Left renal pelvis (tissue), 4 donors: ENCODE data around the gene TPRG1L. TPM values are rescaled to one million over a fixed set of nuclear protein-coding genes. Genes with fewer than 3 reads are reported as not detected.

Experiments used
- DNase-seq, 4 donors: peaks; one replicate each; pipeline ENCODE4 v3.0.0-alpha.2; 2013; ENCODE audit warnings: low read depth in 4 of 4, low spot score in 3 of 4
- polyA plus RNA-seq, 4 donors: library from polyadenylated mRNA; unstranded; fragments of 120-200 nt; gene quantifications; one replicate each; pipeline ENCODE4 v1.2.1, GENCODE V29; 2013; ENCODE audit not compliant: insufficient read length in 4 of 4

Gene TPRG1L
- polyA plus RNA-seq, 4 donors: 35.9 to 45.0 (median 40.6) TPM

- no peak for DNase-seq
Observed at GRCh38 chr1:3659093-3659492, 34.3 kb downstream of the TPRG1L start.

GRCh38 chr1:3660704-3661103 lies 35.9 kb downstream of the TPRG1L start:
- DNase-seq: no peak

- DNase-seq: no peak
Observed at GRCh38 chr1:3661631-3662030, 36.8 kb downstream of the TPRG1L start.

GRCh38 chr1:3662080-3662671 lies 37.4 kb downstream of the TPRG1L start:
- no peak for DNase-seq

- DNase-seq: no peak
Observed at GRCh38 chr1:3663999-3664699, 39.3 kb downstream of the TPRG1L start.

GRCh38 chr1:3664700-3665375 lies 40.0 kb downstream of the TPRG1L start:
- no peak for DNase-seq

- DNase-seq: no peak
Observed at GRCh38 chr1:3668148-3668547, 43.3 kb downstream of the TPRG1L start.

GRCh38 chr1:3668585-3669300 lies 43.9 kb downstream of the TPRG1L start:
- peak in 1 of 4 donors; percentile 42 for DNase-seq

GRCh38 chr1:3669421-3669821 lies 44.6 kb downstream of the TPRG1L start:
- DNase-seq: no peak

GRCh38 chr1:3669971-3670431 lies 45.2 kb downstream of the TPRG1L start:
- no peak for DNase-seq

- no peak for DNase-seq
Observed at GRCh38 chr1:3670823-3671265, 46.0 kb downstream of the TPRG1L start.

- DNase-seq: no peak
Observed at GRCh38 chr1:3671371-3672180, 46.8 kb downstream of the TPRG1L start.

GRCh38 chr1:3672231-3672970 lies 47.6 kb downstream of the TPRG1L start:
- no peak for DNase-seq

GRCh38 chr1:3672971-3673361 lies 48.2 kb downstream of the TPRG1L start:
- DNase-seq: no peak

GRCh38 chr1:3673381-3674099 lies 48.7 kb downstream of the TPRG1L start:
- no peak for DNase-seq

- no peak for DNase-seq
Observed at GRCh38 chr1:3674100-3675094, 49.6 kb downstream of the TPRG1L start.

GRCh38 chr1:3675436-3675835 lies 50.6 kb downstream of the TPRG1L start:
- DNase-seq: no peak
